ENCODE data around the gene VHLL. TPM values are rescaled to one million over a fixed set of nuclear protein-coding genes. Genes with fewer than 3 reads are reported as not detected.

VHLL gene
- total and polyA plus RNA-seq, 10 of the 15 experiments (the other 5 are each of a cell fraction or from before 2014, with no cell fraction given) = 0.23 TPM; not detected in 9

DNA sequence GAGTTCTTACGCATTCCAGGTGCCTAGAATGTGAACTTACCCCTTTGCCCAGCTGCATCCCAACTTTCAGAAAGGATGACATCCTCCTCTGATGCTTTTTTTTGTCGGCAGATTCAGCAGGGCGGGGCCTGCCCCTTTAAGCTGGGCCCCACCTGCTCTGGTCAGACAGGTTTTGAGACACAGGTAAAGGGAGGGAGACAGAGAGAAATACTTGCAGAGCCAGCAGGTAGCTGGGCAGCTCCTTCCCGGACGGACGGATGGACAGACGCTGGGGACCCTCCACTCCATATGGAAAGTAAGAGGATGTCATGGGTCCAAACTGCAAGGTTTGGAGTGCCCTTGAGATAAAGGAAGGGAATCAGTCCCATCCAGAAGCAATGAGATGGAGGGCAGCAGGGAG is 15.0 kb downstream of the VHLL start, which contains the start of gene TMEM79:
TMEM79 (plus strand) TSS at position 214 of the 400 bp plus-strand sequence. CDS start 902 bp downstream, outside the sequence.
- CTCF ChIA-PET = interaction anchor here (1.1 to 7.1 kb wide), 5 partner anchors 35 to 346 kb away, joined by 3 to 58 read pairs (median 3); partner anchors contain the start of gene UBQLN4
- H3K4me3 ChIP-seq = peak within 1 kb of the TSS; percentile 92
- no peaks in the 10 kb centered on the region for H3K9me3 ChIP-seq (replicated peaks; ENCODE audit: control insufficient read depth, insufficient read depth, low read length)
- peak within 1 kb of the TSS; percentile 84 for H3K4me2 ChIP-seq (ENCODE audit: control insufficient read depth, insufficient read depth)
- in situ Hi-C loops (cut with MboI) = no loop called here
- H3K4me1 ChIP-seq (ENCODE audit: control insufficient read depth, insufficient read depth, low read length) = peaks cover 15% of the 10 kb centered on the region; the same call in 1 of the 2 replicates
- H3K79me2 ChIP-seq (ENCODE audit: control insufficient read depth, insufficient read depth, low read length) = peaks cover 46% of the 10 kb centered on the region
- no peaks in the 10 kb centered on the region for H4K20me1 ChIP-seq (ENCODE audit: control insufficient read depth, insufficient read depth)
- WGBS (ENCODE audit: insufficient coverage, insufficient replicate concordance, low lambda C conversion rate, missing lambda C conversion rate) = 90% methylated on average over 7 of the region's 7 CpGs
- H3K36me3 ChIP-seq (ENCODE audit: control insufficient read depth in 2 of 2, insufficient read depth in 2 of 2, low read length in 1 of 2) = peaks cover 0 to 11% of the 10 kb centered on the region in 2 experiments; a peak in 3 of 4 replicates
- DNase-seq (ENCODE audit: low read depth, low spot score) (no peak), ATAC-seq (no peak), FAIRE-seq (no peak)
- RAD21 ChIA-PET (ENCODE audit: unreplicated experiment) = interaction anchor here (1.3 to 1.9 kb wide), 3 partner anchors 54 to 134 kb away, joined by 4 to 6 read pairs (median 5); partner anchors contain the start of genes CCT3, PMF1 and TSACC
- intact Hi-C loops (cut with micrococcal nuclease; ENCODE audit: unreplicated experiment) = loop anchor here (10.0 kb wide), 1 partner anchor 189 kb away; no protein-coding TSS in a partner anchor
- SMC1A ChIA-PET (ENCODE audit: uncharacterized antibody, unreplicated experiment) = interaction anchor here (0.9 to 1.7 kb wide), 4 partner anchors 9 to 166 kb away, joined by 3 to 10 read pairs (median 5); partner anchors contain the start of gene GLMP
- TF ChIP-seq ZZZ3 (IDR thresholded peaks at IDR 0.05; ENCODE audit: control insufficient read depth, insufficient read length, low read depth) (no peak), ZNF207 (IDR thresholded peaks at IDR 0.05; ENCODE audit: borderline replicate concordance) (no peak), POLR2AphosphoS2 (IDR thresholded peaks at IDR 0.05; ENCODE audit: low read depth, low read length) (no peak), SREBF2 (IDR thresholded peaks at IDR 0.05; ENCODE audit: low read length) (no peak), RELA (IDR thresholded peaks at IDR 0.05; ENCODE audit: borderline replicate concordance, partially characterized antibody) (no peak), NFYB (IDR thresholded peaks at IDR 0.05; ENCODE audit: insufficient read depth, low read depth, low read length) (no peak)
- TF ChIP-seq, protein P1, sequence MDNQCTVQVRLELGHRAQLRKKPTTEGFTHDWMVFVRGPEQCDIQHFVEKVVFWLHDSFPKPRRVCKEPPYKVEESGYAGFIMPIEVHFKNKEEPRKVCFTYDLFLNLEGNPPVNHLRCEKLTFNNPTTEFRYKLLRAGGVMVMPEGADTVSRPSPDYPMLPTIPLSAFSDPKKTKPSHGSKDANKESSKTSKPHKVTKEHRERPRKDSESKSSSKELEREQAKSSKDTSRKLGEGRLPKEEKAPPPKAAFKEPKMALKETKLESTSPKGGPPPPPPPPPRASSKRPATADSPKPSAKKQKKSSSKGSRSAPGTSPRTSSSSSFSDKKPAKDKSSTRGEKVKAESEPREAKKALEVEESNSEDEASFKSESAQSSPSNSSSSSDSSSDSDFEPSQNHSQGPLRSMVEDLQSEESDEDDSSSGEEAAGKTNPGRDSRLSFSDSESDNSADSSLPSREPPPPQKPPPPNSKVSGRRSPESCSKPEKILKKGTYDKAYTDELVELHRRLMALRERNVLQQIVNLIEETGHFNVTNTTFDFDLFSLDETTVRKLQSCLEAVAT (IDR thresholded peaks at IDR 0.05) = no peak
- BruUV-seq (replicated peaks) = no TSS peak
- no peaks in the 10 kb centered on the region for H3K27me3 ChIP-seq (replicated peaks in 1 of 2; ENCODE audit: control insufficient read depth in 2 of 2, insufficient read depth in 2 of 2, low read length in 1 of 2)
- peak within 1 kb of the TSS; percentile 89 for H3K9ac ChIP-seq (ENCODE audit: control insufficient read depth, insufficient read depth, low read length)
- H3K27ac ChIP-seq (ENCODE audit: control insufficient read depth, insufficient read depth) = peak within 1 kb of the TSS; percentile 86
- H2AFZ ChIP-seq (ENCODE audit: control insufficient read depth, low read depth, low read length) = peak within 1 kb of the TSS; percentile 98
- POLR2A ChIA-PET = interaction anchor here (0.6 to 2.5 kb wide), 10 partner anchors 9 to 434 kb away, joined by 3 to 12 read pairs (median 4); partner anchors contain the start of gene GLMP

Data from GM12878 (cell line).